SK-N-MC (cell line): ENCODE results near the gene ACKR2.

Experiments used
- DNase-seq: peaks from one replicate; pipeline ENCODE4 v3.0.0-alpha.2; 2011; ENCODE audit warnings: low read depth, low spot score
- H3K27ac ChIP-seq: fragments of 200-600 bp; sonication (generic); 2 replicates; pipeline ENCODE4 v1.5.1; 2016; ENCODE audit warnings: mixed run types
- H3K36me3 ChIP-seq: fragments of 200-600 bp; sonication (generic); 2 replicates; pipeline ENCODE4 v1.6.1; 2017; ENCODE audit warnings: antibody characterized with exemption, low read length, mixed read lengths; ENCODE audit not compliant: insufficient read depth
- H3K4me3 ChIP-seq: fragments of 200-600 bp; sonication (generic); 2 replicates; pipeline ENCODE4 v1.5.1; 2016
- H3K9ac ChIP-seq: fragments of 200-600 bp; sonication (generic); 2 replicates; pipeline ENCODE4 v1.8.0; 2017; ENCODE audit warnings: mixed run types, mixed read lengths; ENCODE audit not compliant: insufficient read length
- H3K9me3 ChIP-seq: fragments of 200-600 bp; sonication (generic); 2 replicates; pipeline ENCODE4 v1.6.1; 2017; ENCODE audit warnings: low read depth, mild to moderate bottlenecking, antibody characterized with exemption, low read length, moderate library complexity, mixed read lengths
- EZH2 ChIP-seq: fragments of 200-600 bp; sonication (generic); IDR thresholded peaks from one replicate; pipeline ENCODE4 v1.6.1; 2017; ENCODE audit warnings: antibody characterized with exemption
- FOXP2 ChIP-seq: optimal IDR thresholded peaks from 2 replicates; pipeline ENCODE3; 2011; ENCODE audit warnings: mild to moderate bottlenecking, moderate library complexity; ENCODE audit not compliant: insufficient read depth; ENCODE audit errors: extremely low read length, control extremely low read depth
- POLR2AphosphoS5 ChIP-seq: IDR thresholded peaks from 2 replicates; pipeline ENCODE4 v1.6.1; 2012; ENCODE audit warnings: mild to moderate bottlenecking, low read depth, low read length, borderline replicate concordance

Gene ACKR2

GRCh38 chr3:42855219-42855546, 45.9 kb downstream of the ACKR2 start:
- H3K9me3 ChIP-seq, result no peaks in the 10 kb centered on the region
- TF ChIP-seq EZH2 (no peak), FOXP2 (no peak), POLR2AphosphoS5 (no peak)
- no peaks in the 10 kb centered on the region for H3K36me3 ChIP-seq
- H3K9ac ChIP-seq, result no peak overlapping the region
- no peak overlapping the region for H3K4me3 ChIP-seq
- no peak for DNase-seq
- H3K27ac ChIP-seq, result no peak overlapping the region

- no peak overlapping the region for H3K9ac ChIP-seq
- no peaks in the 10 kb centered on the region for H3K9me3 ChIP-seq
- no peaks in the 10 kb centered on the region for H3K36me3 ChIP-seq
- no peak overlapping the region for H3K27ac ChIP-seq
- DNase-seq, result no peak
- no peak for TF ChIP-seq EZH2
- TF ChIP-seq FOXP2, result no peak
- TF ChIP-seq POLR2AphosphoS5, result no peak
- H3K4me3 ChIP-seq, result no peak overlapping the region
These were observed 46.5 kb downstream of the ACKR2 start for GRCh38 chr3:42855547-42856380.

GRCh38 chr3:42856544-42856943, 47.3 kb downstream of the ACKR2 start:
- DNase-seq, result no peak
- Histone ChIP-seq H3K27ac (no peak overlapping the region), H3K9me3 (no peaks in the 10 kb centered on the region), H3K9ac (no peak overlapping the region), H3K36me3 (no peaks in the 10 kb centered on the region), H3K4me3 (no peak overlapping the region)
- TF ChIP-seq FOXP2 (no peak), EZH2 (no peak), POLR2AphosphoS5 (no peak)

- TF ChIP-seq EZH2 (no peak), POLR2AphosphoS5 (no peak), FOXP2 (no peak)
- no peak overlapping the region for H3K27ac ChIP-seq
- H3K36me3 ChIP-seq, result no peaks in the 10 kb centered on the region
- H3K9ac ChIP-seq, result no peak overlapping the region
- DNase-seq, result no peak
- no peaks in the 10 kb centered on the region for H3K9me3 ChIP-seq
- H3K4me3 ChIP-seq, result no peak overlapping the region
These were observed 55.2 kb downstream of the ACKR2 start for GRCh38 chr3:42864321-42864950.

- no peak overlapping the region for H3K4me3 ChIP-seq
- H3K9ac ChIP-seq, result no peak overlapping the region
- no peaks in the 10 kb centered on the region for H3K36me3 ChIP-seq
- no peak for TF ChIP-seq EZH2
- no peak for TF ChIP-seq FOXP2
- TF ChIP-seq POLR2AphosphoS5, result no peak
- H3K27ac ChIP-seq, result no peak overlapping the region
- no peak for DNase-seq
- no peaks in the 10 kb centered on the region for H3K9me3 ChIP-seq
These were observed 56.0 kb downstream of the ACKR2 start for GRCh38 chr3:42865256-42865655.

- Histone ChIP-seq H3K36me3 (no peaks in the 10 kb centered on the region), H3K9me3 (no peaks in the 10 kb centered on the region), H3K27ac (no peak overlapping the region), H3K9ac (no peak overlapping the region), H3K4me3 (no peak overlapping the region)
- DNase-seq, result no peak
- TF ChIP-seq POLR2AphosphoS5 (no peak), FOXP2 (no peak), EZH2 (no peak)
These were observed 57.9 kb downstream of the ACKR2 start for GRCh38 chr3:42867138-42867537.

GRCh38 chr3:42868841-42869240, 59.6 kb downstream of the ACKR2 start:
- Histone ChIP-seq H3K27ac (no peak overlapping the region), H3K4me3 (no peak overlapping the region), H3K9me3 (no peaks in the 10 kb centered on the region), H3K36me3 (no peaks in the 10 kb centered on the region), H3K9ac (no peak overlapping the region)
- TF ChIP-seq POLR2AphosphoS5, result no peak
- no peak for DNase-seq

- H3K27ac ChIP-seq, result no peak overlapping the region
- no peaks in the 10 kb centered on the region for H3K36me3 ChIP-seq
- H3K9me3 ChIP-seq, result no peaks in the 10 kb centered on the region
- no peak overlapping the region for H3K9ac ChIP-seq
- TF ChIP-seq POLR2AphosphoS5 (no peak), FOXP2 (no peak), EZH2 (no peak)
- no peak overlapping the region for H3K4me3 ChIP-seq
- no peak for DNase-seq
These were observed 62.4 kb downstream of the ACKR2 start for GRCh38 chr3:42871592-42872196.
